ENCODE measurements around the gene FBXO48.

The FBXO48 gene

GRCh38 chr2:68438455-68439303 lies 28.4 kb downstream of the FBXO48 start:
- no peaks in the 10 kb centered on the region for H3K9me3 ChIP-seq (ENCODE audit: insufficient read depth, low read depth, low read length)
- no peaks in the 10 kb centered on the region for H3K9me2 ChIP-seq (replicated peaks; ENCODE audit: low read depth, low read length)

GRCh38 chr2:68436270-68436669 lies 30.8 kb downstream of the FBXO48 start:
- H2AFZ ChIP-seq (ENCODE audit: low read length) = 0 out of 2 replicates have a peak overlapping the region, but pooled peaks have one; percentile 6
- no peak for TF ChIP-seq CTCF (conservative IDR thresholded peaks at IDR 0.05; ENCODE audit: low read length)
- no peak for TF ChIP-seq EZH2phosphoT487 (IDR thresholded peaks at IDR 0.05; ENCODE audit: borderline replicate concordance)
- peaks cover 4% of the 10 kb centered on the region for H3K4me1 ChIP-seq (ENCODE audit: insufficient read depth, low read length, poor library complexity, severe bottlenecking)
- H3K9me2 ChIP-seq (replicated peaks; ENCODE audit: low read depth, low read length) = no peaks in the 10 kb centered on the region
- no peak overlapping the region for H3K4me2 ChIP-seq (ENCODE audit: low read depth, low read length, poor library complexity, severe bottlenecking)
- H3K4me3 ChIP-seq (ENCODE audit: low read length, poor library complexity, severe bottlenecking) = no peak overlapping the region
- no peaks in the 10 kb centered on the region for H4K20me1 ChIP-seq (ENCODE audit: insufficient read depth, low read length, poor library complexity, severe bottlenecking)
- no peaks in the 10 kb centered on the region for H3F3A ChIP-seq (ENCODE audit: low read depth)
- H3K9ac ChIP-seq (ENCODE audit: low read depth, low read length, poor library complexity, severe bottlenecking) = no peak overlapping the region
- no peaks in the 10 kb centered on the region for H3K9me3 ChIP-seq (ENCODE audit: insufficient read depth, low read depth, low read length)
- no peaks in the 10 kb centered on the region for H3K36me3 ChIP-seq (ENCODE audit: insufficient read depth, low read length)
- H3K27me3 ChIP-seq (ENCODE audit: insufficient read depth, low read length, poor library complexity, severe bottlenecking) = no peaks in the 10 kb centered on the region
- no peaks in the 10 kb centered on the region for H3K79me2 ChIP-seq (ENCODE audit: insufficient read depth, low read length)

More at GRCh38 chr2:68438455-68439303, 28.4 kb downstream of the FBXO48 start:
- Histone ChIP-seq H3K4me1 (ENCODE audit: insufficient read depth, low read length, poor library complexity, severe bottlenecking) (peaks cover 8% of the 10 kb centered on the region), H3K4me3 (ENCODE audit: low read length, poor library complexity, severe bottlenecking) (no peak overlapping the region), H2AFZ (ENCODE audit: low read length) (peak overlapping the region; percentile 83), H3F3A (ENCODE audit: low read depth) (no peaks in the 10 kb centered on the region), H4K20me1 (ENCODE audit: insufficient read depth, low read length, poor library complexity, severe bottlenecking) (no peaks in the 10 kb centered on the region), H3K79me2 (ENCODE audit: insufficient read depth, low read length) (no peaks in the 10 kb centered on the region), H3K27me3 (ENCODE audit: insufficient read depth, low read length, poor library complexity, severe bottlenecking) (no peaks in the 10 kb centered on the region), H3K4me2 (ENCODE audit: low read depth, low read length, poor library complexity, severe bottlenecking) (no peak overlapping the region), H3K9ac (ENCODE audit: low read depth, low read length, poor library complexity, severe bottlenecking) (no peak overlapping the region), H3K36me3 (ENCODE audit: insufficient read depth, low read length) (no peaks in the 10 kb centered on the region)
- TF ChIP-seq EZH2phosphoT487 (IDR thresholded peaks at IDR 0.05; ENCODE audit: borderline replicate concordance) (no peak), CTCF (conservative IDR thresholded peaks at IDR 0.05; ENCODE audit: low read length) (no peak)

- H3K4me1 ChIP-seq (ENCODE audit: insufficient read depth, low read length, poor library complexity, severe bottlenecking) = peaks cover 3% of the 10 kb centered on the region
- H3K27me3 ChIP-seq (ENCODE audit: insufficient read depth, low read length, poor library complexity, severe bottlenecking) = no peaks in the 10 kb centered on the region
- no peak overlapping the region for H3K4me3 ChIP-seq (ENCODE audit: low read length, poor library complexity, severe bottlenecking)
- no peak overlapping the region for H2AFZ ChIP-seq (ENCODE audit: low read length)
- H4K20me1 ChIP-seq (ENCODE audit: insufficient read depth, low read length, poor library complexity, severe bottlenecking) = no peaks in the 10 kb centered on the region
- no peak overlapping the region for H3K9ac ChIP-seq (ENCODE audit: low read depth, low read length, poor library complexity, severe bottlenecking)
- H3K79me2 ChIP-seq (ENCODE audit: insufficient read depth, low read length) = no peaks in the 10 kb centered on the region
- H3F3A ChIP-seq (ENCODE audit: low read depth) = no peaks in the 10 kb centered on the region
- TF ChIP-seq CTCF (conservative IDR thresholded peaks at IDR 0.05; ENCODE audit: low read length) = no peak
- no peaks in the 10 kb centered on the region for H3K9me3 ChIP-seq (ENCODE audit: insufficient read depth, low read depth, low read length)
- no peaks in the 10 kb centered on the region for H3K36me3 ChIP-seq (ENCODE audit: insufficient read depth, low read length)
- H3K9me2 ChIP-seq (replicated peaks; ENCODE audit: low read depth, low read length) = no peaks in the 10 kb centered on the region
- H3K4me2 ChIP-seq (ENCODE audit: low read depth, low read length, poor library complexity, severe bottlenecking) = no peak overlapping the region
Observed at GRCh38 chr2:68435615-68436014, 31.5 kb downstream of the FBXO48 start.
